Astrocyte (in vitro differentiated cells and primary cell): ENCODE results near the gene NAV2.

Source experiments
- EZH2 ChIP-seq: IDR thresholded peaks from 2 replicates; pipeline ENCODE4 v1.6.1; 2012; ENCODE audit warnings: mild to moderate bottlenecking, low read length, inconsistent platforms; ENCODE audit not compliant: insufficient read depth
- TF ChIP-seq, protein P1 (sequence below): IDR thresholded peaks from 2 replicates; pipeline ENCODE4 v1.5.1; 2011; ENCODE audit warnings: low read depth, mild to moderate bottlenecking, inconsistent platforms, low read length, moderate library complexity; ENCODE audit not compliant: insufficient read depth

DNA sequence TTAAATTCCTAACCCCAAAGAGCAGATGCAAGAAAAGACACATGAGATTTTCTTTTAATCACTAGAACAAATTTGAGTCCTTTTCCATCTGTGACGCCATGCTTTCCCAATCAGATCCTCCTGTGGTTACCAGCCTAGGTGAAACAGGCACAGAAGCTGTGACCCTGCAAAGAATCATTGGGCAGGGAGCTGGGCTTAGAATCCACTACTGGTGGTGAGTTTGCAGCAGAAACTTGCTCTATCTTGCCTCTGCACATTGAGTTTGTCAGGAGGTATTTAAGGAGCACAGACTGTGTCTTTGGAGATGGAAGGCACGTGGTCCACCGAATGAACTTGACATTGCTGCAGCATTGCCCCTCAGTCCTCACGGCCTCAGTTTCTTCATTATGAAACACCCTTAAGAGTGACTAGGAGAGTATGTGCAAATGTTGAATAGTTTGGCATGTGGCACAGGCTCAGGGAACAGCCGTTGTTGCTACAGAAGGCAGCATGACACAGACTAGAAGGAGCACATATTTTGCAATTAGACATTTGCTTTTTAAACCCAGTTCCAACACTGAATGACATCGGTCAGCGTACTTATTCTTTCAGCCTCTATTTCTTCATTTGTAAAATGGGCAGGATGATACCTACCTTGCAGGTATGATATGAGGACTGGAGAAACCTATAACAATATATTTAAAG, 320.1 kb downstream of the NAV2 start:
- TF ChIP-seq, protein P1, sequence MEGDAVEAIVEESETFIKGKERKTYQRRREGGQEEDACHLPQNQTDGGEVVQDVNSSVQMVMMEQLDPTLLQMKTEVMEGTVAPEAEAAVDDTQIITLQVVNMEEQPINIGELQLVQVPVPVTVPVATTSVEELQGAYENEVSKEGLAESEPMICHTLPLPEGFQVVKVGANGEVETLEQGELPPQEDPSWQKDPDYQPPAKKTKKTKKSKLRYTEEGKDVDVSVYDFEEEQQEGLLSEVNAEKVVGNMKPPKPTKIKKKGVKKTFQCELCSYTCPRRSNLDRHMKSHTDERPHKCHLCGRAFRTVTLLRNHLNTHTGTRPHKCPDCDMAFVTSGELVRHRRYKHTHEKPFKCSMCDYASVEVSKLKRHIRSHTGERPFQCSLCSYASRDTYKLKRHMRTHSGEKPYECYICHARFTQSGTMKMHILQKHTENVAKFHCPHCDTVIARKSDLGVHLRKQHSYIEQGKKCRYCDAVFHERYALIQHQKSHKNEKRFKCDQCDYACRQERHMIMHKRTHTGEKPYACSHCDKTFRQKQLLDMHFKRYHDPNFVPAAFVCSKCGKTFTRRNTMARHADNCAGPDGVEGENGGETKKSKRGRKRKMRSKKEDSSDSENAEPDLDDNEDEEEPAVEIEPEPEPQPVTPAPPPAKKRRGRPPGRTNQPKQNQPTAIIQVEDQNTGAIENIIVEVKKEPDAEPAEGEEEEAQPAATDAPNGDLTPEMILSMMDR: no peak
- no peak for TF ChIP-seq EZH2
